IMR-90 (cell line): ENCODE measurements around the gene PDILT. TPM values are rescaled to one million over a fixed set of nuclear protein-coding genes. Genes with fewer than 3 reads are reported as not detected.

Experiments used
- ATAC-seq: fragments of 200-7000 bp; cut with Tn5 transposase; 2 replicates; pipeline ENCODE4 v1.9.1; 2020; ENCODE audit warnings: low read depth, mild to moderate bottlenecking, moderate library complexity
- BruUV-seq: library from RNA; stranded (reverse); fragments of 400-500 nt; replicated peaks from 2 replicates; lab custom pipeline; 2021; lab: Mats Ljungman, UMichigan
- CTCF ChIA-PET: fragments of 300-600 bp; formaldehyde crosslinking; extraction: SDS; loops from one replicate; lab custom pipeline; 2021; ENCODE audit warnings: antibody characterized with exemption; lab: Yijun Ruan, JAX
- POLR2A ChIA-PET: fragments of 300-600 bp; sonication (Branson Sonifier 250); formaldehyde crosslinking; loops from one replicate; lab custom pipeline; 2022; ENCODE audit warnings: antibody characterized with exemption; ENCODE audit not compliant: unreplicated experiment; lab: Charles Lee
- DNase-seq: peaks from one replicate; pipeline ENCODE4 v3.0.0; 2013
- H2AFZ ChIP-seq: replicated peaks from 2 replicates; pipeline ENCODE3; 2013; ENCODE audit warnings: low read length, mild to moderate bottlenecking; ENCODE audit not compliant: poor library complexity
- H2AK5ac ChIP-seq: 2 replicates; pipeline ENCODE4 v1.6.1; 2013; ENCODE audit warnings: low read depth, low read length, inconsistent platforms
- H2AK9ac ChIP-seq: replicated peaks from 2 replicates; pipeline ENCODE3; 2013; ENCODE audit warnings: mild to moderate bottlenecking, low read depth, low read length, moderate library complexity; ENCODE audit not compliant: poor library complexity
- H2BK120ac ChIP-seq: 2 replicates; pipeline ENCODE4 v1.6.1; 2013; ENCODE audit warnings: low read depth, low read length, inconsistent platforms
- H2BK15ac ChIP-seq: 3 replicates; pipeline ENCODE4 v1.6.1; 2013; ENCODE audit warnings: low read depth, low read length, inconsistent platforms
- H2BK20ac ChIP-seq: 2 replicates; pipeline ENCODE4 v1.6.1; 2013; ENCODE audit warnings: low read depth, mild to moderate bottlenecking, inconsistent platforms, low read length, moderate library complexity
- H2BK5ac ChIP-seq: 2 replicates; pipeline ENCODE4 v1.6.1; 2013; ENCODE audit warnings: mild to moderate bottlenecking, low read depth, low read length, inconsistent platforms; ENCODE audit not compliant: poor library complexity, severe bottlenecking
- H3K14ac ChIP-seq: replicated peaks from 2 replicates; pipeline ENCODE4 v1.6.1; 2013; ENCODE audit warnings: low read depth, low read length, inconsistent platforms
- H3K18ac ChIP-seq: 2 replicates; pipeline ENCODE4 v1.6.1; 2013; ENCODE audit warnings: low read depth, low read length, control low read depth
- H3K23ac ChIP-seq: 2 replicates; pipeline ENCODE4 v1.6.1; 2013; ENCODE audit warnings: low read depth, low read length, inconsistent platforms
- H3K27ac ChIP-seq: 2 replicates; pipeline ENCODE4 v1.5.1; 2013; ENCODE audit warnings: mild to moderate bottlenecking, control low read depth, low read length; ENCODE audit not compliant: insufficient read depth
- H3K27me3 ChIP-seq: 2 replicates; pipeline ENCODE4 v1.6.1; 2013; ENCODE audit warnings: low read length; ENCODE audit not compliant: control insufficient read depth, insufficient read depth
- H3K36me3 ChIP-seq: 2 replicates; pipeline ENCODE4 v1.6.1; 2013; ENCODE audit warnings: low read length, mixed read lengths; ENCODE audit not compliant: control insufficient read depth, insufficient read depth
- H3K4ac ChIP-seq: 2 replicates; pipeline ENCODE4 v1.6.1; 2013; ENCODE audit warnings: low read depth, low read length, inconsistent platforms
- H3K4me1 ChIP-seq: 2 replicates; pipeline ENCODE4 v1.6.1; 2013; ENCODE audit warnings: low read length, mixed read lengths; ENCODE audit not compliant: control insufficient read depth, insufficient read depth
- H3K4me2 ChIP-seq: 2 replicates; pipeline ENCODE4 v1.6.1; 2013; ENCODE audit warnings: low read depth, mild to moderate bottlenecking, control low read depth, low read length, moderate library complexity
- H3K4me3 ChIP-seq: 2 replicates; pipeline ENCODE4 v1.5.1; 2013; ENCODE audit warnings: low read depth, mild to moderate bottlenecking, control low read depth, low read length, moderate library complexity; ENCODE audit not compliant: insufficient read depth
- H3K56ac ChIP-seq: 2 replicates; pipeline ENCODE4 v1.6.1; 2013; ENCODE audit warnings: low read length, inconsistent platforms; ENCODE audit not compliant: insufficient read depth; ENCODE audit errors: extremely low read depth
- H3K79me1 ChIP-seq, 2 experiments: 2 replicates each; pipeline ENCODE4 v1.6.1; 2013; ENCODE audit warnings: low read length in 2 of 2, inconsistent platforms in 1 of 2, low read depth in 1 of 2
- H3K9ac ChIP-seq: 2 replicates; pipeline ENCODE4 v1.6.1; 2013; ENCODE audit warnings: low read depth, low read length, control low read depth
- H3K9me1 ChIP-seq: 2 replicates; pipeline ENCODE4 v1.6.1; 2013; ENCODE audit warnings: low read length, inconsistent platforms; ENCODE audit not compliant: insufficient read depth
- H3K9me3 ChIP-seq: 2 replicates; pipeline ENCODE4 v1.6.1; 2013; ENCODE audit warnings: low read length; ENCODE audit not compliant: control insufficient read depth, insufficient read depth
- H4K20me1 ChIP-seq: 2 replicates; pipeline ENCODE4 v1.6.1; 2013; ENCODE audit warnings: low read length, inconsistent platforms; ENCODE audit not compliant: insufficient read depth
- H4K5ac ChIP-seq: 2 replicates; pipeline ENCODE4 v1.6.1; 2013; ENCODE audit warnings: mild to moderate bottlenecking, low read depth, low read length, control low read depth
- H4K8ac ChIP-seq, 2 experiments: 2 replicates each; pipeline ENCODE4 v1.6.1; 2013; ENCODE audit warnings: low read depth in 2 of 2, low read length in 2 of 2, control low read depth in 1 of 2, inconsistent platforms in 1 of 2
- H4K91ac ChIP-seq: 2 replicates; pipeline ENCODE4 v1.6.1; 2013; ENCODE audit warnings: low read depth, low read length, inconsistent platforms; ENCODE audit not compliant: insufficient read depth
- RCOR1 ChIP-seq: IDR thresholded peaks from 2 replicates; pipeline ENCODE4 v1.6.1; 2012; ENCODE audit warnings: mild to moderate bottlenecking, low read length, improper control_type of control experiment; ENCODE audit not compliant: insufficient replicate concordance
- SMC3 ChIP-seq: fragments of 150-350 bp; IDR thresholded peaks from 2 replicates; pipeline ENCODE4 v1.6.1; 2016; ENCODE audit warnings: low read depth, mild to moderate bottlenecking, antibody characterized with exemption, low read length, moderate library complexity
- WGBS, 2 experiments: methylation state at CpG; one replicate each; pipeline versions ENCODE4 v1.1.5 to v1.1.7; 2013; ENCODE audit warnings: missing lambda C conversion rate in 2 of 2; ENCODE audit not compliant: insufficient read length in 1 of 2; ENCODE audit errors: extremely low coverage in 2 of 2; 5-methylcytosine and 5-hydroxymethylcytosine counted together
- dilution Hi-C: fragments of 300-500 bp; cut with HindIII; formaldehyde crosslinking; loops from one replicate; pipeline ENCODE4 v1.14.3; 2018; ENCODE audit warnings: low sequenced_read_pairs; ENCODE audit not compliant: unreplicated experiment
- in situ Hi-C: fragments of 300-500 bp; cut with MboI; formaldehyde crosslinking; loops from 3 replicates; pipeline ENCODE4 v1.14.3; 2019; ENCODE audit warnings: low sequenced_read_pairs, inconsistent platforms, mixed read lengths
- intact Hi-C: fragments of 100-400 bp; cut with micrococcal nuclease; formaldehyde crosslinking; loops from 2 replicates; pipeline ENCODE4 v1.10.0; 2022
- polyA plus RNA-seq, 3 experiments: library from polyadenylated mRNA; depleted of rRNA; stranded (reverse); fragments of >200 nt; gene quantifications; 2 replicates each; pipeline ENCODE4 v1.2.3, GENCODE V29; 2012; ENCODE audit warnings: low replicate concordance in 1 of 3
- total RNA-seq: library from RNA; depleted of rRNA; stranded (reverse); fragments of >200 nt; gene quantifications from 2 replicates; pipeline ENCODE4 v1.2.3, GENCODE V29; 2012
- TF ChIP-seq, protein P1 (sequence below): fragments of 150-350 bp; IDR thresholded peaks from 2 replicates; pipeline ENCODE4 v1.6.1; 2017; ENCODE audit warnings: mild to moderate bottlenecking, antibody characterized with exemption, low read length, low read depth

The PDILT gene
- total and polyA plus RNA-seq, 2 of the 4 experiments (the other 2 are of a cell fraction): not detected

DNA sequence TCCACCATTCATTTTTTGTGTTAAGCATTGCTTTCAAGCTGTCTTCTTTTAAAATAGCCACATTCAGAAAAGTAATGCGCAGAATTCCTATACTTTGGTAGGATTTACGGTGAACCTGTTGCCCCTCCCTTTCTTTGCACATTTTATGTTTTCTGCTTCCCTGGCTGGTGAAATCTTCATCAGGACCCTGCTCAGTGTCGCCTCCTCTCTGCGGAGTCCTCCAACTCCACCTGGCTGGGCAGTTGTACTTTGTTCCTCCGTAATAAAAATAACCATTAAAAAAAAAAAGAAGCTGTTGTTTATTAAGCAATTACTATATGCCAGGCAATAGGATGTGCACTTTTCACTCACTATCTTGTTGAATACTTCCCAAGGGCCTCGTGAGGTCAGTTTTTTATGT, 54.9 kb downstream of the PDILT start:
- ChIA-PET CTCF (interaction anchor here (0.6 kb wide), 1 partner anchor 262 kb away, joined by 3 read pairs; no protein-coding TSS in a partner anchor), POLR2A (no interaction called here)
- Histone ChIP-seq H2BK5ac (no peak overlapping the region), H3K4ac (no peak overlapping the region), H4K8ac (no peak overlapping the region), H3K4me3 (no peak overlapping the region), H3K4me2 (no peak overlapping the region), H3K56ac (no peak overlapping the region), H3K23ac (no peak overlapping the region), H3K9me3 (peaks cover 10% of the 10 kb centered on the region; the same call in 1 of the 2 replicates), H3K14ac (no peak overlapping the region), H4K20me1 (no peaks in the 10 kb centered on the region), H4K5ac (no peak overlapping the region), H3K27me3 (no peaks in the 10 kb centered on the region), H3K9ac (no peak overlapping the region), H2BK15ac (no peak overlapping the region), H2BK20ac (no peak overlapping the region), H4K91ac (no peak overlapping the region), H2AFZ (no peak overlapping the region), H3K4me1 (no peaks in the 10 kb centered on the region), H3K27ac (no peak overlapping the region), H2AK9ac (no peak overlapping the region), H2BK120ac (no peak overlapping the region), H3K79me1 (no peaks in the 10 kb centered on the region), H3K9me1 (no peaks in the 10 kb centered on the region), H3K18ac (no peak overlapping the region), H2AK5ac (no peak overlapping the region), H3K36me3 (no peaks in the 10 kb centered on the region)
- BruUV-seq: no TSS peak
- dilution Hi-C loops (no loop called here), in situ Hi-C loops (loop anchor here (25.0 kb wide), 1 partner anchor 187 kb away; no protein-coding TSS in a partner anchor), intact Hi-C loops (no loop called here)
- 100% methylated on average over 1 of the region's 6 CpGs; no CpG with 5 or more reads in 1 of the 2 experiments for WGBS, 2 experiments
- no peak for DNase-seq
- TF ChIP-seq SMC3: no peak
- no peak for TF ChIP-seq RCOR1
- TF ChIP-seq, protein P1, sequence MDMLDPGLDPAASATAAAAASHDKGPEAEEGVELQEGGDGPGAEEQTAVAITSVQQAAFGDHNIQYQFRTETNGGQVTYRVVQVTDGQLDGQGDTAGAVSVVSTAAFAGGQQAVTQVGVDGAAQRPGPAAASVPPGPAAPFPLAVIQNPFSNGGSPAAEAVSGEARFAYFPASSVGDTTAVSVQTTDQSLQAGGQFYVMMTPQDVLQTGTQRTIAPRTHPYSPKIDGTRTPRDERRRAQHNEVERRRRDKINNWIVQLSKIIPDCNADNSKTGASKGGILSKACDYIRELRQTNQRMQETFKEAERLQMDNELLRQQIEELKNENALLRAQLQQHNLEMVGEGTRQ: no peak
- no peak for ATAC-seq
